PC-3 (cell line): ENCODE results near the gene PCED1B. TPM values are rescaled to one million over a fixed set of nuclear protein-coding genes. Genes with fewer than 3 reads are reported as not detected.
A peak's percentile ranks its signal among the peaks of the same experiment; 100 is the strongest.

Experiments
- ATAC-seq: fragments of 200-7000 bp; cut with Tn5 transposase; 2 replicates; pipeline ENCODE4 v1.9.1; 2020; ENCODE audit warnings: mild to moderate bottlenecking, moderate library complexity
- BruUV-seq: library from RNA; stranded (reverse); fragments of 400-500 nt; replicated peaks from 2 replicates; lab custom pipeline; 2021; lab: Mats Ljungman, UMichigan
- CTCF ChIA-PET: fragments of 300-600 bp; sonication (Branson Sonifier 250); formaldehyde crosslinking; loops from one replicate; lab custom pipeline; 2022; ENCODE audit warnings: antibody characterized with exemption; lab: Charles Lee
- POLR2A ChIA-PET: fragments of 300-600 bp; sonication (Branson Sonifier 250); formaldehyde crosslinking; loops from one replicate; lab custom pipeline; 2022; ENCODE audit warnings: antibody characterized with exemption; ENCODE audit not compliant: unreplicated experiment; lab: Charles Lee
- DNase-seq: peaks from one replicate; pipeline ENCODE4 v3.0.0-alpha.2; 2015
- H2AFZ ChIP-seq: fragments of 300-600 bp; sonication (generic); 2 replicates; pipeline ENCODE4 v1.6.0; 2016; ENCODE audit warnings: antibody characterized with exemption, low read length
- H3F3A ChIP-seq: fragments of 300-600 bp; sonication (generic); one replicate; pipeline ENCODE4 v1.6.0; 2017; ENCODE audit warnings: antibody characterized with exemption, low read length, control low read depth, mild to moderate bottlenecking; ENCODE audit not compliant: unreplicated experiment
- H3K27ac ChIP-seq: fragments of 300-600 bp; sonication (generic); 2 replicates; pipeline ENCODE4 v1.5.1; 2016; ENCODE audit warnings: mild to moderate bottlenecking, low read length
- H3K27me3 ChIP-seq: fragments of 300-600 bp; sonication (generic); 2 replicates; pipeline ENCODE4 v1.6.1; 2016; ENCODE audit warnings: low read length, mixed read lengths
- H3K36me3 ChIP-seq: fragments of 300-600 bp; sonication (generic); 2 replicates; pipeline ENCODE4 v1.6.1; 2016; ENCODE audit warnings: low read depth, mixed run types, low read length, mixed read lengths
- H3K4me1 ChIP-seq: fragments of 300-600 bp; sonication (generic); 2 replicates; pipeline ENCODE4 v1.5.1; 2016; ENCODE audit warnings: low read length; ENCODE audit not compliant: insufficient read depth
- H3K4me2 ChIP-seq: fragments of 300-600 bp; sonication (generic); 2 replicates; pipeline ENCODE4 v1.6.0; 2016; ENCODE audit warnings: low read length
- H3K4me3 ChIP-seq: fragments of 300-600 bp; sonication (generic); 2 replicates; pipeline ENCODE4 v1.5.1; 2016; ENCODE audit warnings: mild to moderate bottlenecking, low read length, mixed read lengths
- H3K79me2 ChIP-seq: fragments of 300-600 bp; sonication (generic); 2 replicates; pipeline ENCODE4 v1.6.1; 2017; ENCODE audit warnings: low read length, mixed read lengths
- H3K9ac ChIP-seq: fragments of 300-600 bp; sonication (generic); 2 replicates; pipeline ENCODE4 v1.6.0; 2016; ENCODE audit warnings: mild to moderate bottlenecking, low read length
- H3K9me2 ChIP-seq: fragments of 300-600 bp; sonication (generic); replicated peaks from 2 replicates; pipeline ENCODE4 v1.6.1; 2016; ENCODE audit warnings: mixed run types, low read length, mixed read lengths
- H3K9me3 ChIP-seq: fragments of 300-600 bp; sonication (generic); 2 replicates; pipeline ENCODE4 v1.6.1; 2016; ENCODE audit warnings: low read length, mixed read lengths
- H4K20me1 ChIP-seq: fragments of 300-600 bp; sonication (generic); 2 replicates; pipeline ENCODE4 v1.6.1; 2016; ENCODE audit warnings: low read length, mixed read lengths
- CTCF ChIP-seq: fragments of 300-600 bp; sonication (generic); conservative IDR thresholded peaks from 2 replicates; pipeline ENCODE4 v1.5.1; 2017; ENCODE audit warnings: antibody characterized with exemption, low read depth, mild to moderate bottlenecking, low read length
- EZH2 ChIP-seq: fragments of 300-600 bp; sonication (generic); IDR thresholded peaks from one replicate; pipeline ENCODE4 v1.6.1; 2017; ENCODE audit warnings: antibody characterized with exemption, mild to moderate bottlenecking, low read length; ENCODE audit not compliant: unreplicated experiment
- EZH2phosphoT487 ChIP-seq: fragments of 300-600 bp; sonication (generic); IDR thresholded peaks from 2 replicates; pipeline ENCODE4 v1.6.1; 2018; ENCODE audit warnings: mild to moderate bottlenecking, antibody characterized with exemption, low read length, borderline replicate concordance
- intact Hi-C: fragments of 100-400 bp; cut with micrococcal nuclease; formaldehyde crosslinking; loops from 2 replicates; pipeline ENCODE4 v1.9.0; 2023
- total RNA-seq: library from RNA; depleted of rRNA; stranded (reverse); fragments of >200 nt; gene quantifications from 2 replicates; pipeline ENCODE4 v1.2.3, GENCODE V29; 2014

PCED1B gene
- total RNA-seq, 1 experiment from 2014 or later: 1.0 TPM

- Histone ChIP-seq H3K9ac (peak overlapping the region; percentile 55), H3K9me3 (no peaks in the 10 kb centered on the region), H3K4me2 (peak overlapping the region; percentile 56), H2AFZ (peak overlapping the region; percentile 49; the same call in 1 of the 2 replicates), H3K9me2 (no peaks in the 10 kb centered on the region), H3K36me3 (no peaks in the 10 kb centered on the region), H3K4me3 (peak overlapping the region; percentile 16; the same call in 1 of the 2 replicates), H3K4me1 (peaks cover 58% of the 10 kb centered on the region), H3K27ac (peak overlapping the region; percentile 82), H3K79me2 (no peaks in the 10 kb centered on the region), H3K27me3 (no peaks in the 10 kb centered on the region), H3F3A (no peaks in the 10 kb centered on the region), H4K20me1 (no peaks in the 10 kb centered on the region)
- peak; percentile 23 for ATAC-seq
- ChIA-PET CTCF (no interaction called here), POLR2A (no interaction called here)
- intact Hi-C loops: loop anchor here (2.0 to 10.0 kb wide), 4 partner anchors 30 to 214 kb away; no protein-coding TSS in a partner anchor
- BruUV-seq: TSS peak; percentile 64
- TF ChIP-seq EZH2phosphoT487 (no peak), CTCF (no peak), EZH2 (no peak)
- DNase-seq: peak; percentile 41
Observed at GRCh38 chr12:47249082-47249481, 169.7 kb downstream of the PCED1B start.

GRCh38 chr12:47249719-47250357, 170.4 kb downstream of the PCED1B start:
- Histone ChIP-seq H3K27me3 (no peaks in the 10 kb centered on the region), H3K9me3 (no peaks in the 10 kb centered on the region), H3K27ac (peak overlapping the region; percentile 82), H3K4me2 (peak overlapping the region; percentile 56), H3K9me2 (no peaks in the 10 kb centered on the region), H3F3A (no peaks in the 10 kb centered on the region), H3K36me3 (no peaks in the 10 kb centered on the region), H4K20me1 (no peaks in the 10 kb centered on the region), H3K4me3 (peak overlapping the region; percentile 16; the same call in 1 of the 2 replicates), H3K4me1 (peaks cover 53% of the 10 kb centered on the region), H3K9ac (peak overlapping the region; percentile 55), H3K79me2 (no peaks in the 10 kb centered on the region), H2AFZ (peak overlapping the region; percentile 49)
- CTCF ChIA-PET: no interaction called here
- no TSS peak for BruUV-seq
- DNase-seq (peak; percentile 73), ATAC-seq (peak; percentile 32)
- intact Hi-C loops: loop anchor here (1.0 to 10.0 kb wide), 5 partner anchors 10 to 215 kb away; no protein-coding TSS in a partner anchor
- POLR2A ChIA-PET: no interaction called here
- TF ChIP-seq EZH2 (no peak), EZH2phosphoT487 (no peak), CTCF (no peak)

GRCh38 chr12:47251919-47252318, 172.5 kb downstream of the PCED1B start:
- Histone ChIP-seq H3F3A (no peaks in the 10 kb centered on the region), H3K79me2 (no peaks in the 10 kb centered on the region), H3K9ac (no peak overlapping the region), H3K27me3 (no peaks in the 10 kb centered on the region), H3K4me2 (no peak overlapping the region), H3K9me3 (no peaks in the 10 kb centered on the region), H3K9me2 (no peaks in the 10 kb centered on the region), H3K4me3 (no peak overlapping the region), H3K27ac (no peak overlapping the region), H4K20me1 (no peaks in the 10 kb centered on the region), H3K36me3 (no peaks in the 10 kb centered on the region), H3K4me1 (peaks cover 32% of the 10 kb centered on the region), H2AFZ (no peak overlapping the region)
- DNase-seq (no peak), ATAC-seq (no peak)
- ChIA-PET POLR2A (no interaction called here), CTCF (no interaction called here)
- no TSS peak for BruUV-seq
- intact Hi-C loops: no loop called here
- no peak for TF ChIP-seq CTCF
- no peak for TF ChIP-seq EZH2phosphoT487
- TF ChIP-seq EZH2: no peak
